GM06990 (cell line): ENCODE data around the gene EMC10.

Source experiments
- DNase-seq: peaks from one replicate; pipeline ENCODE4 v3.0.0-alpha.2; 2011; ENCODE audit not compliant: insufficient read length; ENCODE audit errors: extremely low read depth
- H3K27me3 ChIP-seq: replicated peaks from 2 replicates; pipeline ENCODE4 v1.6.0; 2011; ENCODE audit warnings: low read length; ENCODE audit not compliant: control insufficient read depth, insufficient read depth
- H3K36me3 ChIP-seq: 2 replicates; pipeline ENCODE4 v1.5.1; 2011; ENCODE audit warnings: low read length; ENCODE audit not compliant: control insufficient read depth, insufficient read depth
- H3K4me3 ChIP-seq: replicated peaks from 2 replicates; pipeline ENCODE4 v1.5.1; 2011; ENCODE audit warnings: low read depth, mild to moderate bottlenecking, control low read depth, low read length
- CTCF ChIP-seq: IDR thresholded peaks from 2 replicates; pipeline ENCODE4 v1.5.1; 2011; ENCODE audit warnings: low read length, control low read depth, mild to moderate bottlenecking, inconsistent platforms; ENCODE audit not compliant: insufficient read depth, poor library complexity, severe bottlenecking

The EMC10 gene

GRCh38 chr19:50513746-50514345 lies 37.5 kb downstream of the EMC10 start, which contains the start of gene ASPDH:
ASPDH (minus strand) TSS chr19:50513913; CDS start chr19:50513823, 90 bp downstream.
- no peaks in the 10 kb centered on the region for H3K27me3 ChIP-seq
- no peak for TF ChIP-seq CTCF
- DNase-seq: no peak
- no peaks in the 10 kb centered on the region for H3K36me3 ChIP-seq
- H3K4me3 ChIP-seq: no peak within 1 kb of the TSS

GRCh38 chr19:50514346-50515167 lies 38.2 kb downstream of the EMC10 start:
- Histone ChIP-seq H3K4me3 (no peak overlapping the region), H3K36me3 (no peaks in the 10 kb centered on the region), H3K27me3 (no peaks in the 10 kb centered on the region)
- no peak for DNase-seq
- TF ChIP-seq CTCF: no peak

GRCh38 chr19:50515168-50515561 lies 38.9 kb downstream of the EMC10 start:
- Histone ChIP-seq H3K36me3 (no peaks in the 10 kb centered on the region), H3K27me3 (no peaks in the 10 kb centered on the region), H3K4me3 (no peak overlapping the region)
- no peak for TF ChIP-seq CTCF
- DNase-seq: no peak

- TF ChIP-seq CTCF: no peak
- no peak overlapping the region for H3K4me3 ChIP-seq
- no peak for DNase-seq
These were observed 40.1 kb downstream of the EMC10 start for GRCh38 chr19:50516456-50516855.

GRCh38 chr19:50516964-50517703 lies 40.8 kb downstream of the EMC10 start:
- TF ChIP-seq CTCF: no peak
- no peaks in the 10 kb centered on the region for H3K36me3 ChIP-seq
- no peak for DNase-seq
- no peak overlapping the region for H3K4me3 ChIP-seq
- H3K27me3 ChIP-seq: no peaks in the 10 kb centered on the region

More at GRCh38 chr19:50516456-50516855, 40.1 kb downstream of the EMC10 start:
- Histone ChIP-seq H3K36me3 (no peaks in the 10 kb centered on the region), H3K27me3 (no peaks in the 10 kb centered on the region)
